Psoas muscle (tissue), 8 donors: Measurements from ENCODE around the gene DERL3. TPM values are rescaled to one million over a fixed set of nuclear protein-coding genes. Genes with fewer than 3 reads are reported as not detected.

ENCODE experiments used
- ATAC-seq, 4 donors: fragments of 200-7000 bp; cut with Tn5 transposase; one replicate each; pipeline ENCODE4 v1.9.1; 2020; ENCODE audit warnings: moderate library complexity in 3 of 4, mild to moderate bottlenecking in 2 of 4
- DNase-seq, 2 donors: peaks; one replicate each; pipeline ENCODE4 v3.0.0-alpha.2; 2020
- H3K27ac ChIP-seq: fragments of 200-600 bp; one replicate; pipeline ENCODE4 v1.8.0; 2022
- H3K27me3 ChIP-seq, 3 donors: fragments of 200-600 bp in 1 of 3; one replicate each; pipeline versions ENCODE4 v1.6.1 to v1.8.0; 2013 to 2022; ENCODE audit warnings: low read length in 2 of 3, mild to moderate bottlenecking in 2 of 3, moderate library complexity in 1 of 3; ENCODE audit not compliant: insufficient read depth in 3 of 3
- H3K36me3 ChIP-seq, 2 donors: fragments of 200-600 bp in 1 of 2; one replicate each; pipeline versions ENCODE4 v1.6.1 to v1.8.0; 2013 to 2022; ENCODE audit warnings: low read depth in 1 of 2, mild to moderate bottlenecking in 1 of 2, moderate library complexity in 1 of 2; ENCODE audit not compliant: insufficient read depth in 1 of 2
- H3K4me1 ChIP-seq: fragments of 200-600 bp; one replicate; pipeline ENCODE4 v1.8.0; 2022
- H3K4me3 ChIP-seq: fragments of 200-600 bp; one replicate; pipeline ENCODE4 v1.8.0; 2022; ENCODE audit warnings: mild to moderate bottlenecking
- H3K9me3 ChIP-seq: fragments of 200-600 bp; one replicate; pipeline ENCODE4 v1.8.0; 2022
- CTCF ChIP-seq: fragments of 200-600 bp; IDR thresholded peaks from one replicate; pipeline ENCODE4 v1.8.0; 2022; ENCODE audit warnings: antibody characterized with exemption
- WGBS, 3 donors: extraction: QIAGEN DNeasy Blood & Tissue Kit; methylation state at CpG; one replicate each; pipeline versions ENCODE4 v1.1.6 to v1.1.7; 2013; 5-methylcytosine and 5-hydroxymethylcytosine counted together
- intact Hi-C, 2 donors: fragments of 100-400 bp; cut with DNase I; formaldehyde crosslinking; loops; one replicate each; pipeline versions ENCODE4 v1.11.0 to v1.14.2; 2022
- polyA plus RNA-seq, 3 donors: library from polyadenylated mRNA; stranded (reverse); fragments of 200-250 nt; gene quantifications; one replicate each; pipeline ENCODE4 v1.2.3, GENCODE V29; 2013
- total RNA-seq, 4 donors: library from RNA; stranded (reverse); fragmentation: NEBNext Ultra II Directional in 2 of 4; extraction: Animal tissue kit (Norgen Biotek cat#: 25700) in 2 of 4; gene quantifications; one replicate each; pipeline versions ENCODE4 v1.2.1 to v1.2.4, GENCODE V29; 2021 to 2023
- donor health status: healthy with polysubstance abuse.
- donor health status: DM: no; HTN: no; CAD: no; lungs with moderate emphysema.
- donor health status: Bipolar disorder and iron deficiency.
- donor health status: healthy.
- donor health status: DM: yes; HTN: yes; CAD: no.
- donor health status: DM: no; HTN: no; CAD: no.
- donor health status: DM: no; HTN: no; CAD: no.
- donor health status: DM: yes; HTN: yes; CAD: no.

Gene DERL3
- total and polyA plus RNA-seq, 7 donors, result 0.22 to 4.4 (median 0.92) TPM

DNA sequence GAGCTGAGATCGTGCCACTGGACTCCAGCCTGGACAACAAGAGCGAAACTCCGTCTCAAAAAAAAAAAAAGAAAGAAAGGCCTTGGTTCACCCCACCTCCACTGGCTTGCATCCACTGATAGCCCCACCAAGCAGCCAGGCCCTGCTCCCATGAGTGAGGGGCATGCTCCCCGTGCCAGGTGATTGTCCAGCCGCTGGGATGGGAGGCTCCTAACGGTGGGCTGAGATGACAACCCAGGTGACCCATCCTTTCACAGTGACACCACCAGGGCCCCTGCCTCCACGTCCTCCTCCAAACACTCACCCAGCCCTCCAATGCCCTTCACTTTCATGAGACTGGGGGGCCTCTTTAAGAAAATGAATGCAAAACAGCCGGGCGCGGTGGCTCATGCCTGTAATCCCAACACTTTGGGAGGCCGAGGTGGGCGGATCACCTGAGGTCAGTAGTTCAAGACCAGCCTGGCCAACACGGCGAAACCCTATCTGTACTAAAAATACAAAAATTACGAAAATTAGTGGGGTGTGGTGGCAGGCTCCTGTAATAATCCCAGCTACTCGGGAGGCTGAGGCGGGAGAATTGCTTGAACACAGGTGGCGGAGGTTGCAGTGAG, 8.6 kb upstream of the DERL3 start:
- intact Hi-C loops, result loop anchor here (5.0 kb wide), 5 partner anchors 60 to 305 kb away; partner anchors contain the start of genes CHCHD10 (in 1 of the 2) and SMARCB1 (in 1 of the 2)
- H3K4me1 ChIP-seq, result peaks cover 40% of the 10 kb centered on the region
- WGBS, 3 donors, result 81 to 88% (median 83%) methylated on average over 18 of the region's 18 CpGs
- H3K27ac ChIP-seq, result peak overlapping the region; percentile 77
- no peak overlapping the region for H3K4me3 ChIP-seq
- no peaks in the 10 kb centered on the region for H3K9me3 ChIP-seq
- no peak for ATAC-seq
- H3K36me3 ChIP-seq, result no peaks in the 10 kb centered on the region
- DNase-seq, result peak in 1 of 2 donors; percentile 51
- no peaks in the 10 kb centered on the region for H3K27me3 ChIP-seq
- TF ChIP-seq CTCF, result no peak

DNA sequence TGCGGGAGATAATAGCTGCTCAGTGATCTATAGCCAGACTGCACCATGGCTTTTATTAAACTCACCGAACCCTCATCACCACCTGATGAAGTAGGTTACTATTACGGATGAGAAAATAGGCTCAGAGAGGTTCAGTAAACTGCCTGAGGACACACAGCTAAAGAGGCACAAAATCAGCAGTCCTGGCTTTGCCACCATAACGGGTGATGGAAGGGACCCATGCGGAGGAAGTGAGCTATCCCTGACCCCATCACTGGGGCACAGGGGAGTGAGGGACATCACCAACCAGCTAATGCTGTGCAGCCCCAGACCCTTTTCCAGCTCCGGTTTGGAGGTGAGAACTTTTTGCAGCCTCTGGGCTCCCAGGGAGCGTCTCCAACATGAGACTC, 7.3 kb upstream of the DERL3 start:
- WGBS, 3 donors, result 57 to 63% (median 58%) methylated on average over 7 of the region's 7 CpGs
- peaks cover 40% of the 10 kb centered on the region for H3K4me1 ChIP-seq
- peak overlapping the region; percentile 77 for H3K27ac ChIP-seq
- no peak overlapping the region for H3K4me3 ChIP-seq
- no peaks in the 10 kb centered on the region for H3K9me3 ChIP-seq
- no peak for DNase-seq
- intact Hi-C loops, result loop anchor here (5.0 kb wide), 5 partner anchors 59 to 304 kb away; partner anchors contain the start of genes CHCHD10 (in 1 of the 2) and SMARCB1 (in 1 of the 2)
- no peaks in the 10 kb centered on the region for H3K36me3 ChIP-seq
- H3K27me3 ChIP-seq, result no peaks in the 10 kb centered on the region
- no peak for TF ChIP-seq CTCF
- ATAC-seq, result no peak

DNA sequence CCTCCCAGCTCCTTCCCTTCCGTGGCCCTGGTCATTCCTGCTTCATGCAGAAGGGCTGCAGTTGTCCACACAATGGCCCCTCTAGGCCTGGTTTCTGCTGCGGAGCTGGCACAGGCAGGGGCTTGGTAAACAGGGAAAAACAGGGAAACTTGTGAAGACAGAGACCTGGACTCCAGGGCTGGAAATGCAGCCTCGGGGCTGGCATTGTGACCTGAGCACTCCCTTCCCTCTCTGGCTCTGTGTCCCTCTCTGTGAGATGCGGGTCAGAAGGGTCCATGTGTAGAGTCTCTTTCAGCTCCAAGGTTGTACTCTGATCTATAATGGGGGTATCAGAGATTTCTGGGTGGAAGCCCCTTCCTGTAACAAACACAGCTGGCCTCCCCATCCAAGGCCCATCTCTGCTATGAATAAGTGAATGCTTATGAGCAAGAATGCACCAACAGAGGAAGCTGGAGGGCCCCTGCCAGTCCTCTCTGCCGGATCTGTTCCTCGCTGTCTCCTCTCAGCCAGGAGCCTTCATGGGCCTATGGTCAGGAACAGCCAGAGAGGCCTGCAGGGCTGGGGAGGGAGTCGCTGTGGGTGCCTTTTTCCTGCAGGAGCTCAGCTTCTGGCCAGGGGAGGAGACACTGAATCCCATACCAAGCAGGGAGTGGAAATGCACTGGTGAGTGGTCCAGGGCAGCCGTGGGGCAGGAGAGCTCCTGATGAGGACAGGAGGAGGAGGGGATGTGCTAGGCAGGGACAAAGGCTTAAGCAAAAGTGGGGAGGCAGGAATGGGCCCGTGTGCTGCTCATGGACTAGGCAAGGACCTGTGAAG, 6.7 kb upstream of the DERL3 start:
- Histone ChIP-seq H3K4me3 (no peak overlapping the region), H3K9me3 (no peaks in the 10 kb centered on the region), H3K4me1 (peaks cover 40% of the 10 kb centered on the region)

DNA sequence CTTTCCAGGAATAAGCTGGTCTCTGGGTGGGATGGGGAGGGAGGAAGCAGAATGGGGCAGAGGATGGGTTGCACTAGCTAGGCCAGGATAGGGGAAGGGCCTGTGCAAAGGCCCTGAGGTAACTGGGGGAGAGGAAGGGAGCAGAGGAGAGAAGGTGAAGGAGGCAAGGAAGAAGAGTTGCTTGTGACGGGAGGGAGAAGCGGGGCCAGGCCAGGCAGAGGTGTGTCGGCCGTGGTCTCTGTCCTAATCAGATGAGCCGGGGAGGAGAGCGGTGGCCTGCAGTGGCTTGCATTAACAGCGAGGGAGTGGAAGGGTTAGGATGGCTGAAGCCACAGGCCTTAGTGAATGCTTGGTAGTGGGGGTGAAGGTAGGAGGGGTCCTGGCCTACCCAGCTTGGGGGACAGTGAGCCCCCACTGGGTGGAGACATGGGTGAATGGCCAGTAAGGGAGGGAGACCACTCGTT, 6.0 kb upstream of the DERL3 start:
- no peak for ATAC-seq
- peak overlapping the region; percentile 77 for H3K27ac ChIP-seq
- H3K9me3 ChIP-seq, result no peaks in the 10 kb centered on the region
- 81 to 84% (median 82%) methylated on average over 8 of the region's 8 CpGs for WGBS, 3 donors
- no peak overlapping the region for H3K4me3 ChIP-seq
- no peak for DNase-seq
- peaks cover 45% of the 10 kb centered on the region for H3K4me1 ChIP-seq
- no peaks in the 10 kb centered on the region for H3K27me3 ChIP-seq
- intact Hi-C loops, result loop anchor here (5.0 kb wide), 5 partner anchors 57 to 302 kb away; partner anchors contain the start of genes CHCHD10 (in 1 of the 2) and SMARCB1 (in 1 of the 2)
- no peaks in the 10 kb centered on the region for H3K36me3 ChIP-seq
- no peak for TF ChIP-seq CTCF

More for the DNA sequence above, 6.7 kb upstream of the DERL3 start:
- intact Hi-C loops, result loop anchor here (5.0 kb wide), 5 partner anchors 58 to 303 kb away; partner anchors contain the start of genes CHCHD10 (in 1 of the 2) and SMARCB1 (in 1 of the 2)
- H3K36me3 ChIP-seq, result no peaks in the 10 kb centered on the region
- WGBS, 3 donors, result 64 to 75% (median 68%) methylated on average over 9 of the region's 9 CpGs
- DNase-seq (peak in 1 of 2 donors; percentile 47), ATAC-seq (no peak)
- TF ChIP-seq CTCF, result no peak
- H3K27ac ChIP-seq, result peak overlapping the region; percentile 77
- H3K27me3 ChIP-seq, result no peaks in the 10 kb centered on the region
